B cell (primary cell): ENCODE measurements around the gene RWDD4.

Experiments used
- EZH2 ChIP-seq: IDR thresholded peaks from 2 replicates; pipeline ENCODE4 v1.6.1; 2012; ENCODE audit warnings: borderline replicate concordance, low read depth, mild to moderate bottlenecking, moderate library complexity, low read length; ENCODE audit not compliant: insufficient read depth, poor library complexity, severe bottlenecking
- TF ChIP-seq, protein P1 (sequence below): fragments of 200-600 bp; IDR thresholded peaks from one replicate; pipeline ENCODE4 v1.8.0; 2022; ENCODE audit warnings: antibody characterized with exemption, mild to moderate bottlenecking

GRCh38 chr4:183670251-183670650 is 11.3 kb upstream of the RWDD4 start:
- TF ChIP-seq, protein P1, sequence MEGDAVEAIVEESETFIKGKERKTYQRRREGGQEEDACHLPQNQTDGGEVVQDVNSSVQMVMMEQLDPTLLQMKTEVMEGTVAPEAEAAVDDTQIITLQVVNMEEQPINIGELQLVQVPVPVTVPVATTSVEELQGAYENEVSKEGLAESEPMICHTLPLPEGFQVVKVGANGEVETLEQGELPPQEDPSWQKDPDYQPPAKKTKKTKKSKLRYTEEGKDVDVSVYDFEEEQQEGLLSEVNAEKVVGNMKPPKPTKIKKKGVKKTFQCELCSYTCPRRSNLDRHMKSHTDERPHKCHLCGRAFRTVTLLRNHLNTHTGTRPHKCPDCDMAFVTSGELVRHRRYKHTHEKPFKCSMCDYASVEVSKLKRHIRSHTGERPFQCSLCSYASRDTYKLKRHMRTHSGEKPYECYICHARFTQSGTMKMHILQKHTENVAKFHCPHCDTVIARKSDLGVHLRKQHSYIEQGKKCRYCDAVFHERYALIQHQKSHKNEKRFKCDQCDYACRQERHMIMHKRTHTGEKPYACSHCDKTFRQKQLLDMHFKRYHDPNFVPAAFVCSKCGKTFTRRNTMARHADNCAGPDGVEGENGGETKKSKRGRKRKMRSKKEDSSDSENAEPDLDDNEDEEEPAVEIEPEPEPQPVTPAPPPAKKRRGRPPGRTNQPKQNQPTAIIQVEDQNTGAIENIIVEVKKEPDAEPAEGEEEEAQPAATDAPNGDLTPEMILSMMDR, result no peak
- no peak for TF ChIP-seq EZH2
